H9 (cell line): Measurements from ENCODE around the gene MEN1. TPM values are rescaled to one million over a fixed set of nuclear protein-coding genes. Genes with fewer than 3 reads are reported as not detected.

Experiments used
- DNase-seq: peaks from one replicate; pipeline ENCODE4 v3.0.0-alpha.2; 2017
- H2AFZ ChIP-seq: one replicate; pipeline ENCODE4 v1.6.1; 2013; ENCODE audit warnings: mild to moderate bottlenecking, low read length, control low read depth, moderate library complexity
- H2AK5ac ChIP-seq: 2 replicates; pipeline ENCODE4 v1.6.1; 2013; ENCODE audit warnings: low read length, control low read depth, mixed read lengths; ENCODE audit not compliant: insufficient read length
- H2BK120ac ChIP-seq: one replicate; pipeline ENCODE4 v1.6.1; 2013; ENCODE audit warnings: low read depth, mild to moderate bottlenecking, low read length, control low read depth, inconsistent platforms; ENCODE audit not compliant: poor library complexity, severe bottlenecking
- H2BK12ac ChIP-seq: 2 replicates; pipeline ENCODE4 v1.6.1; 2013; ENCODE audit warnings: low read length, control low read depth, mixed read lengths, low read depth; ENCODE audit not compliant: insufficient read length
- H2BK15ac ChIP-seq: 2 replicates; pipeline ENCODE4 v1.6.1; 2013; ENCODE audit warnings: low read depth, low read length, control low read depth
- H2BK20ac ChIP-seq: one replicate; pipeline ENCODE4 v1.6.1; 2013; ENCODE audit warnings: low read depth, mild to moderate bottlenecking, low read length, control low read depth, inconsistent platforms; ENCODE audit not compliant: poor library complexity, severe bottlenecking
- H2BK5ac ChIP-seq: 2 replicates; pipeline ENCODE4 v1.6.1; 2013; ENCODE audit warnings: low read length, control low read depth, mixed read lengths; ENCODE audit not compliant: insufficient read length
- H3K14ac ChIP-seq: 2 replicates; pipeline ENCODE4 v1.6.1; 2013; ENCODE audit warnings: low read length, control low read depth; ENCODE audit not compliant: insufficient read depth
- H3K18ac ChIP-seq: 2 replicates; pipeline ENCODE4 v1.6.1; 2013; ENCODE audit warnings: low read depth, mild to moderate bottlenecking, mixed read lengths, low read length, control low read depth; ENCODE audit not compliant: insufficient read length
- H3K23ac ChIP-seq: 2 replicates; pipeline ENCODE4 v1.6.1; 2013; ENCODE audit warnings: low read length, control low read depth, mixed read lengths, low read depth; ENCODE audit not compliant: insufficient read length
- H3K23me2 ChIP-seq: 2 replicates; pipeline ENCODE4 v1.6.1; 2013; ENCODE audit warnings: low read depth, mild to moderate bottlenecking, mixed read lengths, low read length, control low read depth; ENCODE audit not compliant: insufficient read length, poor library complexity, severe bottlenecking
- H3K27ac ChIP-seq: 2 replicates; pipeline ENCODE4 v1.5.1; 2013; ENCODE audit warnings: low read length, control low read depth, mixed read lengths, low read depth; ENCODE audit not compliant: insufficient read length
- H3K27me3 ChIP-seq: 2 replicates; pipeline ENCODE4 v1.6.1; 2013; ENCODE audit warnings: low read length, control low read depth, inconsistent platforms; ENCODE audit not compliant: insufficient read depth
- H3K4ac ChIP-seq: 2 replicates; pipeline ENCODE4 v1.6.1; 2013; ENCODE audit warnings: low read depth, mild to moderate bottlenecking, control low read depth, inconsistent platforms, low read length, moderate library complexity
- H3K4me1 ChIP-seq: 2 replicates; pipeline ENCODE4 v1.6.1; 2013; ENCODE audit warnings: low read length, control low read depth, inconsistent platforms; ENCODE audit not compliant: insufficient read depth
- H3K4me2 ChIP-seq: 2 replicates; pipeline ENCODE4 v1.6.1; 2013; ENCODE audit warnings: low read length, control low read depth, mixed read lengths; ENCODE audit not compliant: insufficient read length, insufficient read depth
- H3K56ac ChIP-seq: 2 replicates; pipeline ENCODE4 v1.6.1; 2013; ENCODE audit warnings: low read depth, mild to moderate bottlenecking, mixed read lengths, low read length, control low read depth; ENCODE audit not compliant: insufficient read length
- H3K79me1 ChIP-seq: 2 replicates; pipeline ENCODE4 v1.6.1; 2013; ENCODE audit warnings: low read depth, mild to moderate bottlenecking, moderate library complexity, low read length, control low read depth, inconsistent platforms; ENCODE audit not compliant: insufficient read depth, poor library complexity, severe bottlenecking
- H3K79me2 ChIP-seq: 2 replicates; pipeline ENCODE4 v1.6.1; 2013; ENCODE audit warnings: low read length, control low read depth, inconsistent platforms; ENCODE audit not compliant: insufficient read depth
- H3K9ac ChIP-seq: 2 replicates; pipeline ENCODE4 v1.6.1; 2013; ENCODE audit warnings: low read length, control low read depth, mixed read lengths; ENCODE audit not compliant: insufficient read length; ENCODE audit errors: extremely low read depth
- H3K9me3 ChIP-seq: one replicate; pipeline ENCODE4 v1.6.1; 2013; ENCODE audit warnings: low read depth, low read length, inconsistent platforms; ENCODE audit not compliant: control insufficient read depth
- H3T11ph ChIP-seq: one replicate; pipeline ENCODE4 v1.6.1; 2013; ENCODE audit warnings: mild to moderate bottlenecking, low read length, control low read depth, inconsistent platforms
- H4K20me1 ChIP-seq: one replicate; pipeline ENCODE4 v1.6.1; 2013; ENCODE audit not compliant: control insufficient read depth, insufficient read length, insufficient read depth
- H4K5ac ChIP-seq: 2 replicates; pipeline ENCODE4 v1.6.1; 2013; ENCODE audit warnings: low read depth, mild to moderate bottlenecking, mixed read lengths, low read length, control low read depth; ENCODE audit not compliant: insufficient read length
- H4K8ac ChIP-seq: replicated peaks from 2 replicates; pipeline ENCODE4 v1.6.1; 2013; ENCODE audit warnings: low read length, control low read depth, mixed read lengths, low read depth; ENCODE audit not compliant: insufficient read length
- H4K91ac ChIP-seq: 2 replicates; pipeline ENCODE4 v1.6.1; 2013; ENCODE audit warnings: low read depth, mild to moderate bottlenecking, moderate library complexity, mixed read lengths, low read length, control low read depth; ENCODE audit not compliant: insufficient read length
- H3K27ac Mint-ChIP-seq, 3 experiments: 2 replicates in 2 of 3; 3 replicates in 1 of 3; pipeline ENCODE4 v1.8.0; 2020 to 2021; ENCODE audit warnings: mixed read lengths in 3 of 3, mild to moderate bottlenecking in 1 of 3, moderate library complexity in 1 of 3
- H3K27me3 Mint-ChIP-seq: 2 replicates; pipeline ENCODE4 v1.8.0; 2021; ENCODE audit warnings: low read depth, mild to moderate bottlenecking, moderate library complexity, mixed read lengths
- H3K36me3 Mint-ChIP-seq, 3 experiments: 2 replicates in 2 of 3; 3 replicates in 1 of 3; pipeline ENCODE4 v1.8.0; 2020 to 2021; ENCODE audit warnings: low read depth in 3 of 3, mixed read lengths in 3 of 3; ENCODE audit not compliant: insufficient read depth in 1 of 3
- H3K4me1 Mint-ChIP-seq, 2 experiments: 2 replicates each; pipeline ENCODE4 v1.8.0; 2020; ENCODE audit warnings: mixed read lengths in 2 of 2
- H3K4me3 Mint-ChIP-seq, 2 experiments: 2 replicates in 1 of 2; 3 replicates in 1 of 2; pipeline ENCODE4 v1.8.0; 2020 to 2021; ENCODE audit warnings: mild to moderate bottlenecking in 2 of 2, mixed read lengths in 2 of 2, moderate library complexity in 1 of 2
- H3K9me3 Mint-ChIP-seq, 2 experiments: 2 replicates in 1 of 2; 3 replicates in 1 of 2; pipeline ENCODE4 v1.8.0; 2020; ENCODE audit warnings: mild to moderate bottlenecking in 2 of 2, mixed read lengths in 2 of 2, moderate library complexity in 1 of 2
- WGBS: extraction: QIAGEN DNeasy Blood & Tissue Kit; methylation state at CpG from one replicate; pipeline ENCODE4 v1.1.7; 2013; ENCODE audit warnings: missing lambda C conversion rate, low lambda C conversion rate, mixed read lengths; ENCODE audit not compliant: insufficient read length; ENCODE audit errors: extremely low coverage; 5-methylcytosine and 5-hydroxymethylcytosine counted together
- total RNA-seq: library from RNA; stranded (reverse); gene quantifications from 2 replicates; pipeline ENCODE4 v1.2.1, GENCODE V29; 2021
- TF ChIP-seq, protein P1 (sequence below): fragments of 200-600 bp; sonication (generic); conservative IDR thresholded peaks from 3 replicates; pipeline ENCODE4 v1.8.0; 2021; ENCODE audit warnings: antibody characterized with exemption, mild to moderate bottlenecking

The MEN1 gene
- total RNA-seq, 1 experiment from 2014 or later, result 49.9 TPM

DNA sequence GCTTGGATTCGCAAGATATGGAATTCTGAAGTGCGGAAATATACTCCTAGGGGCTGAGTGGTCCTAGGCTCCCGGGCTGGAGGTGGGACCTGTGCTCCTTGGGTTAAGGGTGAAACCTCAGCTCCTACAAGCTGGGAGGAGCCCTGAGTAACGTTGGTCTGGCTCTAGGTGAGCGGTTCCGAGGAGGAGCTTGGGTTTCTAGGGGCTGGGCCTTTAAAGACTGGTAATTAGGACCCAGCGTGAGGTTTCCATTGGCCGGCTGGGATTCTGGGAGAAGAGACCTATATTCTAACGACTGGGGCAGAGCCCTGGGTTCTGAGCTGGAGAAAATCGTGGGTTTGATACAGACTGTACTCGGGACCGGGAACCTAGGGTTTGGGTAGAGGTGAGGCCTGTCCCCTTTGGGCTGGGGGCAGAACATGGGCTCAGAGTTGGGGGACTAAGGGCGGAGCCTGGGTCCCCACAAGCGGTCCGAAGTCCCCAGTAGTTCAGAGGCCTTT, 6.5 kb downstream of the MEN1 start:
- H3K27me3 Mint-ChIP-seq, result no peaks in the 10 kb centered on the region
- H2AFZ ChIP-seq, result no peak overlapping the region
- no peak overlapping the region for H2BK15ac ChIP-seq
- DNase-seq, result peak; percentile 77
- H3K9ac ChIP-seq, result peak overlapping the region; percentile 8
- H2BK5ac ChIP-seq, result no peak overlapping the region
- H3K4me1 ChIP-seq, result no peaks in the 10 kb centered on the region
- no peaks in the 10 kb centered on the region for H3K27me3 ChIP-seq
- H3K4me1 Mint-ChIP-seq, result peaks cover 11 to 14% of the 10 kb centered on the region in 2 experiments
- H3K14ac ChIP-seq, result no peak overlapping the region
- no peak overlapping the region for H3K4ac ChIP-seq
- H4K8ac ChIP-seq, result no peak overlapping the region
- no peak overlapping the region for H4K91ac ChIP-seq
- H3K23ac ChIP-seq, result no peak overlapping the region
- no peak overlapping the region for H2BK120ac ChIP-seq
- no peaks in the 10 kb centered on the region for H4K20me1 ChIP-seq
- H3K56ac ChIP-seq, result no peak overlapping the region
- H3K4me2 ChIP-seq, result peak overlapping the region; percentile 71
- no peak overlapping the region for H2BK12ac ChIP-seq
- H3T11ph ChIP-seq, result no peak overlapping the region
- H3K23me2 ChIP-seq, result peaks cover 8% of the 10 kb centered on the region
- H3K79me1 ChIP-seq, result no peaks in the 10 kb centered on the region
- no peak overlapping the region for H4K5ac ChIP-seq
- H3K4me3 Mint-ChIP-seq, result peak overlapping the region; percentile 83 to 90
- no peaks in the 10 kb centered on the region for H3K9me3 ChIP-seq
- WGBS, result no CpG with 5 or more reads among the region's 15 CpGs
- peak overlapping the region; percentile 91 to 99 (median 93) for H3K27ac Mint-ChIP-seq
- peak overlapping the region; percentile 32 for H3K18ac ChIP-seq
- no peaks in the 10 kb centered on the region for H3K79me2 ChIP-seq
- H3K9me3 Mint-ChIP-seq, result no peaks in the 10 kb centered on the region
- TF ChIP-seq, protein P1, sequence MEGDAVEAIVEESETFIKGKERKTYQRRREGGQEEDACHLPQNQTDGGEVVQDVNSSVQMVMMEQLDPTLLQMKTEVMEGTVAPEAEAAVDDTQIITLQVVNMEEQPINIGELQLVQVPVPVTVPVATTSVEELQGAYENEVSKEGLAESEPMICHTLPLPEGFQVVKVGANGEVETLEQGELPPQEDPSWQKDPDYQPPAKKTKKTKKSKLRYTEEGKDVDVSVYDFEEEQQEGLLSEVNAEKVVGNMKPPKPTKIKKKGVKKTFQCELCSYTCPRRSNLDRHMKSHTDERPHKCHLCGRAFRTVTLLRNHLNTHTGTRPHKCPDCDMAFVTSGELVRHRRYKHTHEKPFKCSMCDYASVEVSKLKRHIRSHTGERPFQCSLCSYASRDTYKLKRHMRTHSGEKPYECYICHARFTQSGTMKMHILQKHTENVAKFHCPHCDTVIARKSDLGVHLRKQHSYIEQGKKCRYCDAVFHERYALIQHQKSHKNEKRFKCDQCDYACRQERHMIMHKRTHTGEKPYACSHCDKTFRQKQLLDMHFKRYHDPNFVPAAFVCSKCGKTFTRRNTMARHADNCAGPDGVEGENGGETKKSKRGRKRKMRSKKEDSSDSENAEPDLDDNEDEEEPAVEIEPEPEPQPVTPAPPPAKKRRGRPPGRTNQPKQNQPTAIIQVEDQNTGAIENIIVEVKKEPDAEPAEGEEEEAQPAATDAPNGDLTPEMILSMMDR, result no peak
- H2BK20ac ChIP-seq, result no peak overlapping the region
- H3K36me3 Mint-ChIP-seq, result peaks cover 6 to 39% (median 29%) of the 10 kb centered on the region in 3 experiments; a peak in 6 of 7 replicates
- no peak overlapping the region for H3K27ac ChIP-seq
- no peak overlapping the region for H2AK5ac ChIP-seq
